GM15510 (cell line): ENCODE measurements around the gene GPD2.

ENCODE experiments used
- POLR2A ChIP-seq: IDR thresholded peaks from 3 replicates; pipeline ENCODE4 v1.6.1; 2011; ENCODE audit warnings: borderline replicate concordance; ENCODE audit not compliant: insufficient read length; ENCODE audit errors: extremely low read depth

Gene GPD2

GRCh38 chr2:156480376-156480775, 44.2 kb downstream of the GPD2 start:
- no peak for TF ChIP-seq POLR2A

GRCh38 chr2:156481312-156481711, 45.1 kb downstream of the GPD2 start:
- TF ChIP-seq POLR2A, result no peak

GRCh38 chr2:156483741-156484173, 47.6 kb downstream of the GPD2 start:
- TF ChIP-seq POLR2A, result no peak

GRCh38 chr2:156486147-156486546, 50.0 kb downstream of the GPD2 start:
- TF ChIP-seq POLR2A, result no peak

GRCh38 chr2:156486614-156487013, 50.4 kb downstream of the GPD2 start:
- no peak for TF ChIP-seq POLR2A

- no peak for TF ChIP-seq POLR2A
Observed at GRCh38 chr2:156489195-156489594, 53.0 kb downstream of the GPD2 start.

- no peak for TF ChIP-seq POLR2A
Observed at GRCh38 chr2:156489750-156490465, 53.7 kb downstream of the GPD2 start.

- TF ChIP-seq POLR2A, result no peak
Observed at GRCh38 chr2:156490466-156490840, 54.3 kb downstream of the GPD2 start.

GRCh38 chr2:156491176-156491575, 55.0 kb downstream of the GPD2 start:
- TF ChIP-seq POLR2A, result no peak

- TF ChIP-seq POLR2A, result no peak
Observed at GRCh38 chr2:156492979-156493378, 56.8 kb downstream of the GPD2 start.

GRCh38 chr2:156505696-156506095, 69.5 kb downstream of the GPD2 start:
- no peak for TF ChIP-seq POLR2A

- no peak for TF ChIP-seq POLR2A
Observed at GRCh38 chr2:156511122-156511521, 74.9 kb downstream of the GPD2 start.

GRCh38 chr2:156511803-156512202, 75.6 kb downstream of the GPD2 start:
- no peak for TF ChIP-seq POLR2A

- no peak for TF ChIP-seq POLR2A
Observed at GRCh38 chr2:156512451-156512850, 76.3 kb downstream of the GPD2 start.

- no peak for TF ChIP-seq POLR2A
Observed at GRCh38 chr2:156513219-156513618, 77.0 kb downstream of the GPD2 start.

- no peak for TF ChIP-seq POLR2A
Observed at GRCh38 chr2:156517419-156517818, 81.2 kb downstream of the GPD2 start.

- no peak for TF ChIP-seq POLR2A
Observed at GRCh38 chr2:156518138-156518537, 82.0 kb downstream of the GPD2 start.
